Measurements from ENCODE around the gene C1QL1.
A peak's percentile ranks its signal among the peaks of the same experiment; 100 is the strongest.

The C1QL1 gene

GRCh38 chr17:44981221-44981968 is 13.3 kb upstream of the C1QL1 start:
- TF ChIP-seq FOXP2 (optimal IDR thresholded peaks at IDR 0.05; ENCODE audit: borderline replicate concordance, extremely low read depth, extremely low read length, insufficient read depth) (peak; percentile 29), TAF1 (IDR thresholded peaks at IDR 0.05; ENCODE audit: borderline replicate concordance, insufficient read depth, low read length) (no peak)

GRCh38 chr17:44979426-44979995 is 11.4 kb upstream of the C1QL1 start:
- no peak for TF ChIP-seq TAF1 (IDR thresholded peaks at IDR 0.05; ENCODE audit: borderline replicate concordance, insufficient read depth, low read length)
- no peak for TF ChIP-seq FOXP2 (optimal IDR thresholded peaks at IDR 0.05; ENCODE audit: borderline replicate concordance, extremely low read depth, extremely low read length, insufficient read depth)
- no peak for TF ChIP-seq REST (IDR thresholded peaks at IDR 0.05; ENCODE audit: insufficient read depth in 1 of 2, low read depth in 2 of 2, low read length in 2 of 2)
- no peak for TF ChIP-seq SIN3A (IDR thresholded peaks at IDR 0.05; ENCODE audit: borderline replicate concordance, insufficient read depth, low read length)
- no peak for TF ChIP-seq POLR2AphosphoS5 (IDR thresholded peaks at IDR 0.05; ENCODE audit: low read depth, low read length)

- TF ChIP-seq REST (IDR thresholded peaks at IDR 0.05; ENCODE audit: insufficient read depth in 1 of 2, low read depth in 2 of 2, low read length in 2 of 2) (no peak), FOXP2 (optimal IDR thresholded peaks at IDR 0.05; ENCODE audit: borderline replicate concordance, extremely low read depth, extremely low read length, insufficient read depth) (no peak), SIN3A (IDR thresholded peaks at IDR 0.05; ENCODE audit: borderline replicate concordance, insufficient read depth, low read length) (no peak), POLR2AphosphoS5 (IDR thresholded peaks at IDR 0.05; ENCODE audit: low read depth, low read length) (no peak), TAF1 (IDR thresholded peaks at IDR 0.05; ENCODE audit: borderline replicate concordance, insufficient read depth, low read length) (no peak)
These were observed 10.7 kb upstream of the C1QL1 start for GRCh38 chr17:44978807-44979206.

GRCh38 chr17:44977814-44978550 is 9.9 kb upstream of the C1QL1 start:
- TF ChIP-seq TAF1 (IDR thresholded peaks at IDR 0.05; ENCODE audit: borderline replicate concordance, insufficient read depth, low read length) (no peak), FOXP2 (optimal IDR thresholded peaks at IDR 0.05; ENCODE audit: borderline replicate concordance, extremely low read depth, extremely low read length, insufficient read depth) (no peak), SIN3A (IDR thresholded peaks at IDR 0.05; ENCODE audit: borderline replicate concordance, insufficient read depth, low read length) (no peak), REST (IDR thresholded peaks at IDR 0.05; ENCODE audit: insufficient read depth in 1 of 2, low read depth in 2 of 2, low read length in 2 of 2) (no peak), POLR2AphosphoS5 (IDR thresholded peaks at IDR 0.05; ENCODE audit: low read depth, low read length) (no peak)

- TF ChIP-seq SIN3A (IDR thresholded peaks at IDR 0.05; ENCODE audit: borderline replicate concordance, insufficient read depth, low read length) (no peak), POLR2AphosphoS5 (IDR thresholded peaks at IDR 0.05; ENCODE audit: low read depth, low read length) (no peak)
These were observed 9.0 kb upstream of the C1QL1 start for GRCh38 chr17:44977065-44977464.

GRCh38 chr17:44976206-44976605 is 8.1 kb upstream of the C1QL1 start:
- TF ChIP-seq TAF1 (IDR thresholded peaks at IDR 0.05; ENCODE audit: borderline replicate concordance, insufficient read depth, low read length) (no peak), POLR2AphosphoS5 (IDR thresholded peaks at IDR 0.05; ENCODE audit: low read depth, low read length) (no peak), FOXP2 (optimal IDR thresholded peaks at IDR 0.05; ENCODE audit: borderline replicate concordance, extremely low read depth, extremely low read length, insufficient read depth) (no peak), SIN3A (IDR thresholded peaks at IDR 0.05; ENCODE audit: borderline replicate concordance, insufficient read depth, low read length) (no peak), REST (IDR thresholded peaks at IDR 0.05; ENCODE audit: insufficient read depth in 1 of 2, low read depth in 2 of 2, low read length in 2 of 2) (no peak)

Measured in PFSK-1 (cell line).